Testis (tissue), 2 donors: ENCODE measurements around the gene HOXC12.

Experiments used
- POLR2A ChIP-seq: fragments of 450-650 bp; IDR thresholded peaks from one replicate; pipeline ENCODE4 v1.6.1; 2017; ENCODE audit warnings: antibody characterized with exemption, mild to moderate bottlenecking, moderate library complexity
- TF ChIP-seq, protein P1 (sequence below), 3 experiments: fragments of 450-650 bp in 2 of 3; fragments of 200-600 bp in 1 of 3; sonication (generic) in 1 of 3; IDR thresholded peaks; one replicate each; pipeline ENCODE4 v1.5.1; 2016 to 2019; ENCODE audit warnings: antibody characterized with exemption in 3 of 3, mild to moderate bottlenecking in 2 of 3, moderate library complexity in 1 of 3

DNA sequence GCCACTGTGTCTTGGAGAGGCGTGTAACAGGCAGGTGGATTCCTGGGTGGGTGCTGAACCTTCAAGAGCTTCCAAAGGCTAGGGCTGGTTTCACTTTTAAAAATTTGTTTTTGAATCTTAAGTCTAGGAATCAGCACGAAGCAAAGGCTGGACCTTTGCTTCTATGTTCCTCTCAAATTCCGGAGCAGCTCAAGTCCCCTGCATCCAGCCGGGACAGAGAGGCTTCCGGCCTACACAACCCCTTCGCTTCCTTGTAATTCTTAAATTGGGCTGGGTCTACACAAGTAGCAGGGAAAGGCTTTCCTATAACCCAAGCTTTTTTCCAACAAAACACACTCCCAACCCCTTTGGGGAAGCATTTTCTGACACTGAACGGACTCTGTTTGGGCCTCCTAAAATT lies 8.3 kb downstream of the HOXC12 start:
- TF ChIP-seq, protein P1, sequence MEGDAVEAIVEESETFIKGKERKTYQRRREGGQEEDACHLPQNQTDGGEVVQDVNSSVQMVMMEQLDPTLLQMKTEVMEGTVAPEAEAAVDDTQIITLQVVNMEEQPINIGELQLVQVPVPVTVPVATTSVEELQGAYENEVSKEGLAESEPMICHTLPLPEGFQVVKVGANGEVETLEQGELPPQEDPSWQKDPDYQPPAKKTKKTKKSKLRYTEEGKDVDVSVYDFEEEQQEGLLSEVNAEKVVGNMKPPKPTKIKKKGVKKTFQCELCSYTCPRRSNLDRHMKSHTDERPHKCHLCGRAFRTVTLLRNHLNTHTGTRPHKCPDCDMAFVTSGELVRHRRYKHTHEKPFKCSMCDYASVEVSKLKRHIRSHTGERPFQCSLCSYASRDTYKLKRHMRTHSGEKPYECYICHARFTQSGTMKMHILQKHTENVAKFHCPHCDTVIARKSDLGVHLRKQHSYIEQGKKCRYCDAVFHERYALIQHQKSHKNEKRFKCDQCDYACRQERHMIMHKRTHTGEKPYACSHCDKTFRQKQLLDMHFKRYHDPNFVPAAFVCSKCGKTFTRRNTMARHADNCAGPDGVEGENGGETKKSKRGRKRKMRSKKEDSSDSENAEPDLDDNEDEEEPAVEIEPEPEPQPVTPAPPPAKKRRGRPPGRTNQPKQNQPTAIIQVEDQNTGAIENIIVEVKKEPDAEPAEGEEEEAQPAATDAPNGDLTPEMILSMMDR (IDR thresholded peaks at IDR 0.05) = no peak
- TF ChIP-seq POLR2A = no peak
